ENCODE measurements around the gene SAP130.
"Not testable (repeated sequence)": the region's sequence is repeated elsewhere in the genome, so short reads cannot be mapped to it uniquely, and the experiment has no call there.

The SAP130 gene

GRCh38 chr2:127945281-127945680, 82.6 kb downstream of the SAP130 start:
- no peak for DNase-seq

GRCh38 chr2:127943186-127943585, 84.7 kb downstream of the SAP130 start:
- no peak for DNase-seq

- no peak for DNase-seq
Measured at GRCh38 chr2:127942002-127942401, 85.9 kb downstream of the SAP130 start.

GRCh38 chr2:127941461-127941860, 86.4 kb downstream of the SAP130 start:
- DNase-seq = no peak

- no peak for DNase-seq
Measured at GRCh38 chr2:127940641-127941040, 87.2 kb downstream of the SAP130 start.

- no peak for DNase-seq
Measured at GRCh38 chr2:127935337-127935736, 92.5 kb downstream of the SAP130 start.

- DNase-seq = no peak
Measured at GRCh38 chr2:127932199-127932876, 95.5 kb downstream of the SAP130 start.

GRCh38 chr2:127929449-127929848, 98.4 kb downstream of the SAP130 start:
- DNase-seq = no peak

GRCh38 chr2:127927384-127927783, 100.5 kb downstream of the SAP130 start:
- no peak for DNase-seq

GRCh38 chr2:127917916-127918315, 109.9 kb downstream of the SAP130 start:
- DNase-seq = no peak

GRCh38 chr2:127913808-127914457, 113.9 kb downstream of the SAP130 start:
- DNase-seq = no peak

- DNase-seq = no peak
Measured at GRCh38 chr2:127911737-127912136, 116.1 kb downstream of the SAP130 start.

GRCh38 chr2:127910415-127910814, 117.4 kb downstream of the SAP130 start:
- DNase-seq = no peak

GRCh38 chr2:127909019-127909418, 118.8 kb downstream of the SAP130 start:
- DNase-seq = no peak

GRCh38 chr2:127907733-127908400, 120.0 kb downstream of the SAP130 start:
- DNase-seq = not testable (repeated sequence)

GRCh38 chr2:127906206-127906926, 121.5 kb downstream of the SAP130 start:
- DNase-seq = no peak

- DNase-seq = no peak
Measured at GRCh38 chr2:127901339-127902056, 126.4 kb downstream of the SAP130 start.

GRCh38 chr2:127897531-127898211, 130.2 kb downstream of the SAP130 start:
- no peak for DNase-seq

GRCh38 chr2:127893494-127893893, 134.4 kb downstream of the SAP130 start:
- DNase-seq = no peak

GRCh38 chr2:127893033-127893432, 134.8 kb downstream of the SAP130 start:
- no peak for DNase-seq

- DNase-seq = no peak
Measured at GRCh38 chr2:127891811-127892210, 136.0 kb downstream of the SAP130 start.

Data from KG1 (cell line).